IMR-90 (cell line): ENCODE results near the gene NDUFC2. TPM values are rescaled to one million over a fixed set of nuclear protein-coding genes. Genes with fewer than 3 reads are reported as not detected.
A peak's percentile ranks its signal among the peaks of the same experiment; 100 is the strongest.

Source experiments
- ATAC-seq: fragments of 200-7000 bp; cut with Tn5 transposase; 2 replicates; pipeline ENCODE4 v1.9.1; 2020; ENCODE audit warnings: low read depth, mild to moderate bottlenecking, moderate library complexity
- BruUV-seq: library from RNA; stranded (reverse); fragments of 400-500 nt; replicated peaks from 2 replicates; lab custom pipeline; 2021; lab: Mats Ljungman, UMichigan
- CTCF ChIA-PET: fragments of 300-600 bp; formaldehyde crosslinking; extraction: SDS; loops from one replicate; lab custom pipeline; 2021; ENCODE audit warnings: antibody characterized with exemption; lab: Yijun Ruan, JAX
- POLR2A ChIA-PET: fragments of 300-600 bp; sonication (Branson Sonifier 250); formaldehyde crosslinking; loops from one replicate; lab custom pipeline; 2022; ENCODE audit warnings: antibody characterized with exemption; ENCODE audit not compliant: unreplicated experiment; lab: Charles Lee
- DNase-seq: peaks from one replicate; pipeline ENCODE4 v3.0.0; 2013
- H2AFZ ChIP-seq: replicated peaks from 2 replicates; pipeline ENCODE3; 2013; ENCODE audit warnings: low read length, mild to moderate bottlenecking; ENCODE audit not compliant: poor library complexity
- H2AK5ac ChIP-seq: 2 replicates; pipeline ENCODE4 v1.6.1; 2013; ENCODE audit warnings: low read depth, low read length, inconsistent platforms
- H2AK9ac ChIP-seq: replicated peaks from 2 replicates; pipeline ENCODE3; 2013; ENCODE audit warnings: mild to moderate bottlenecking, low read depth, low read length, moderate library complexity; ENCODE audit not compliant: poor library complexity
- H2BK120ac ChIP-seq: 2 replicates; pipeline ENCODE4 v1.6.1; 2013; ENCODE audit warnings: low read depth, low read length, inconsistent platforms
- H2BK15ac ChIP-seq: 3 replicates; pipeline ENCODE4 v1.6.1; 2013; ENCODE audit warnings: low read depth, low read length, inconsistent platforms
- H2BK20ac ChIP-seq: 2 replicates; pipeline ENCODE4 v1.6.1; 2013; ENCODE audit warnings: low read depth, mild to moderate bottlenecking, inconsistent platforms, low read length, moderate library complexity
- H2BK5ac ChIP-seq: 2 replicates; pipeline ENCODE4 v1.6.1; 2013; ENCODE audit warnings: mild to moderate bottlenecking, low read depth, low read length, inconsistent platforms; ENCODE audit not compliant: poor library complexity, severe bottlenecking
- H3K14ac ChIP-seq: replicated peaks from 2 replicates; pipeline ENCODE4 v1.6.1; 2013; ENCODE audit warnings: low read depth, low read length, inconsistent platforms
- H3K18ac ChIP-seq: 2 replicates; pipeline ENCODE4 v1.6.1; 2013; ENCODE audit warnings: low read depth, low read length, control low read depth
- H3K23ac ChIP-seq: 2 replicates; pipeline ENCODE4 v1.6.1; 2013; ENCODE audit warnings: low read depth, low read length, inconsistent platforms
- H3K27ac ChIP-seq: 2 replicates; pipeline ENCODE4 v1.5.1; 2013; ENCODE audit warnings: mild to moderate bottlenecking, control low read depth, low read length; ENCODE audit not compliant: insufficient read depth
- H3K27me3 ChIP-seq: 2 replicates; pipeline ENCODE4 v1.6.1; 2013; ENCODE audit warnings: low read length; ENCODE audit not compliant: control insufficient read depth, insufficient read depth
- H3K36me3 ChIP-seq: 2 replicates; pipeline ENCODE4 v1.6.1; 2013; ENCODE audit warnings: low read length, mixed read lengths; ENCODE audit not compliant: control insufficient read depth, insufficient read depth
- H3K4ac ChIP-seq: 2 replicates; pipeline ENCODE4 v1.6.1; 2013; ENCODE audit warnings: low read depth, low read length, inconsistent platforms
- H3K4me1 ChIP-seq: 2 replicates; pipeline ENCODE4 v1.6.1; 2013; ENCODE audit warnings: low read length, mixed read lengths; ENCODE audit not compliant: control insufficient read depth, insufficient read depth
- H3K4me2 ChIP-seq: 2 replicates; pipeline ENCODE4 v1.6.1; 2013; ENCODE audit warnings: low read depth, mild to moderate bottlenecking, control low read depth, low read length, moderate library complexity
- H3K4me3 ChIP-seq: 2 replicates; pipeline ENCODE4 v1.5.1; 2013; ENCODE audit warnings: low read depth, mild to moderate bottlenecking, control low read depth, low read length, moderate library complexity; ENCODE audit not compliant: insufficient read depth
- H3K56ac ChIP-seq: 2 replicates; pipeline ENCODE4 v1.6.1; 2013; ENCODE audit warnings: low read length, inconsistent platforms; ENCODE audit not compliant: insufficient read depth; ENCODE audit errors: extremely low read depth
- H3K79me1 ChIP-seq, 2 experiments: 2 replicates each; pipeline ENCODE4 v1.6.1; 2013; ENCODE audit warnings: low read length in 2 of 2, inconsistent platforms in 1 of 2, low read depth in 1 of 2
- H3K9ac ChIP-seq: 2 replicates; pipeline ENCODE4 v1.6.1; 2013; ENCODE audit warnings: low read depth, low read length, control low read depth
- H3K9me1 ChIP-seq: 2 replicates; pipeline ENCODE4 v1.6.1; 2013; ENCODE audit warnings: low read length, inconsistent platforms; ENCODE audit not compliant: insufficient read depth
- H3K9me3 ChIP-seq: 2 replicates; pipeline ENCODE4 v1.6.1; 2013; ENCODE audit warnings: low read length; ENCODE audit not compliant: control insufficient read depth, insufficient read depth
- H4K20me1 ChIP-seq: 2 replicates; pipeline ENCODE4 v1.6.1; 2013; ENCODE audit warnings: low read length, inconsistent platforms; ENCODE audit not compliant: insufficient read depth
- H4K5ac ChIP-seq: 2 replicates; pipeline ENCODE4 v1.6.1; 2013; ENCODE audit warnings: mild to moderate bottlenecking, low read depth, low read length, control low read depth
- H4K8ac ChIP-seq, 2 experiments: 2 replicates each; pipeline ENCODE4 v1.6.1; 2013; ENCODE audit warnings: low read depth in 2 of 2, low read length in 2 of 2, control low read depth in 1 of 2, inconsistent platforms in 1 of 2
- H4K91ac ChIP-seq: 2 replicates; pipeline ENCODE4 v1.6.1; 2013; ENCODE audit warnings: low read depth, low read length, inconsistent platforms; ENCODE audit not compliant: insufficient read depth
- BHLHE40 ChIP-seq: fragments of 150-350 bp; IDR thresholded peaks from 2 replicates; pipeline ENCODE4 v1.6.1; 2016; ENCODE audit warnings: mild to moderate bottlenecking, low read depth, low read length
- CEBPB ChIP-seq: IDR thresholded peaks from 2 replicates; pipeline ENCODE4 v1.6.1; 2012; ENCODE audit warnings: low read depth, low read length, improper control_type of control experiment
- CHD1 ChIP-seq: IDR thresholded peaks from 2 replicates; pipeline ENCODE4 v1.6.1; 2012; ENCODE audit warnings: low read depth, low read length, improper control_type of control experiment
- MAFK ChIP-seq: IDR thresholded peaks from 2 replicates; pipeline ENCODE4 v1.6.1; 2012; ENCODE audit warnings: low read depth, low read length, improper control_type of control experiment
- MAZ ChIP-seq: IDR thresholded peaks from 2 replicates; pipeline ENCODE4 v1.6.1; 2012; ENCODE audit warnings: low read depth, mild to moderate bottlenecking, low read length, improper control_type of control experiment, moderate library complexity, borderline replicate concordance
- POLR2A ChIP-seq: IDR thresholded peaks from 2 replicates; pipeline ENCODE4 v1.6.1; 2012; ENCODE audit warnings: mild to moderate bottlenecking, low read depth, low read length
- RAD21 ChIP-seq: IDR thresholded peaks from 2 replicates; pipeline ENCODE4 v1.6.1; 2012; ENCODE audit warnings: low read length, improper control_type of control experiment
- RFX5 ChIP-seq: IDR thresholded peaks from 2 replicates; pipeline ENCODE4 v1.8.0; 2012; ENCODE audit warnings: low read depth, mild to moderate bottlenecking, low read length, moderate library complexity
- SMC3 ChIP-seq: fragments of 150-350 bp; IDR thresholded peaks from 2 replicates; pipeline ENCODE4 v1.6.1; 2016; ENCODE audit warnings: low read depth, mild to moderate bottlenecking, antibody characterized with exemption, low read length, moderate library complexity
- WGBS, 2 experiments: methylation state at CpG; one replicate each; pipeline versions ENCODE4 v1.1.5 to v1.1.7; 2013; ENCODE audit warnings: missing lambda C conversion rate in 2 of 2; ENCODE audit not compliant: insufficient read length in 1 of 2; ENCODE audit errors: extremely low coverage in 2 of 2; 5-methylcytosine and 5-hydroxymethylcytosine counted together
- dilution Hi-C: fragments of 300-500 bp; cut with HindIII; formaldehyde crosslinking; loops from one replicate; pipeline ENCODE4 v1.14.3; 2018; ENCODE audit warnings: low sequenced_read_pairs; ENCODE audit not compliant: unreplicated experiment
- in situ Hi-C: fragments of 300-500 bp; cut with MboI; formaldehyde crosslinking; loops from 3 replicates; pipeline ENCODE4 v1.14.3; 2019; ENCODE audit warnings: low sequenced_read_pairs, inconsistent platforms, mixed read lengths
- intact Hi-C: fragments of 100-400 bp; cut with micrococcal nuclease; formaldehyde crosslinking; loops from 2 replicates; pipeline ENCODE4 v1.10.0; 2022
- polyA plus RNA-seq, 3 experiments: library from polyadenylated mRNA; depleted of rRNA; stranded (reverse); fragments of >200 nt; gene quantifications; 2 replicates each; pipeline ENCODE4 v1.2.3, GENCODE V29; 2012; ENCODE audit warnings: low replicate concordance in 1 of 3
- total RNA-seq: library from RNA; depleted of rRNA; stranded (reverse); fragments of >200 nt; gene quantifications from 2 replicates; pipeline ENCODE4 v1.2.3, GENCODE V29; 2012
- TF ChIP-seq, protein P1 (sequence below): fragments of 150-350 bp; IDR thresholded peaks from 2 replicates; pipeline ENCODE4 v1.6.1; 2016; ENCODE audit warnings: low read depth, mild to moderate bottlenecking, low read length, moderate library complexity, borderline replicate concordance

The NDUFC2 gene
- total and polyA plus RNA-seq, 2 of the 4 experiments (the other 2 are of a cell fraction), result 146 to 340 TPM

DNA sequence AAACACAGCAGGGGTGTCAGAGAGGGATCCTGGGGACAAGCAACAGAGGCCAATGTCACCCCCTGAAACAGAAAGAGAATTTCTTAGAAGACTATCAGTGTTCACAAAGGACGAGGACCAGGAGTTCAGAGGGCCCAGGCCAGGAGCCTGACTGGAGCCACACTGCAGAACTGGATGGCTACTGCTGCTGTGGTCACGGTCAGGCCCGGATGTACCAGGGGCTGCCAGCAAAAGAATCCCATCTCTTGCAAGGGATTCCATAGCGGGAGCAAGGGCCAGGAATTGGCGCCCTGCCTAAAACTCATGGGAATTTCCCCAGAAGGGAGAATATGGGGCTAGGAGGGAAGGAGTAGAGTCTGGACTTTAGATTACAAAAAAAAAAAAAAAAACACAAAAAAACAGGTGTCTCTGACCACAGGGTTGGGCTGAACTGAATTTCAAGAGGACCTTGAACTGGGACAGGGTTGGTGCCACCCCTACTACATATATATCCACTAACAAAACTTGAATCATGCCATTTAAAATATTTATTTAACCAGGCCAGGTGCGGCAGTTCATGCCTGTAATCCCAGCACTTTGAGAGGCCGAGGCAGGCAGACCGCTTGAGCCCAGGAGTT is 40.9 kb downstream of the NDUFC2 start:
- ATAC-seq (no peak), DNase-seq (peak; percentile 28)
- H3K23ac ChIP-seq, result no peak overlapping the region
- 0 out of 2 replicates have a peak overlapping the region, but pooled peaks have one; percentile 9 for H3K4ac ChIP-seq
- H3K9me3 ChIP-seq, result no peaks in the 10 kb centered on the region
- dilution Hi-C loops (no loop called here), intact Hi-C loops (no loop called here), in situ Hi-C loops (no loop called here)
- H4K5ac ChIP-seq, result no peak overlapping the region
- H2BK120ac ChIP-seq, result peak overlapping the region; percentile 57
- peak overlapping the region; percentile 96 for H2BK5ac ChIP-seq
- peak overlapping the region; percentile 13; the same call in 1 of the 3 replicates for H2BK15ac ChIP-seq
- no peak overlapping the region for H3K4me3 ChIP-seq
- peak overlapping the region; percentile 24 to 28; a peak in 2 of 4 replicates for H4K8ac ChIP-seq
- CTCF ChIA-PET, result no interaction called here
- H3K14ac ChIP-seq, result peak overlapping the region; percentile 40; the same call in 1 of the 2 replicates
- no peak overlapping the region for H2AFZ ChIP-seq
- no TSS peak for BruUV-seq
- H3K4me1 ChIP-seq, result peaks cover 5% of the 10 kb centered on the region
- H2AK9ac ChIP-seq, result peak overlapping the region; percentile 92
- H2BK20ac ChIP-seq, result 0 out of 2 replicates have a peak overlapping the region, but pooled peaks have one; percentile 12
- H3K9ac ChIP-seq, result no peak overlapping the region
- peaks cover 14% of the 10 kb centered on the region; the same call in 1 of the 2 replicates for H3K9me1 ChIP-seq
- H3K27ac ChIP-seq, result no peak overlapping the region
- POLR2A ChIA-PET, result no interaction called here
- WGBS, 2 experiments, result no CpG with 5 or more reads among the region's 8 CpGs
- peaks cover 0 to 10% of the 10 kb centered on the region in 2 experiments; a peak in 2 of 4 replicates for H3K79me1 ChIP-seq
- H3K36me3 ChIP-seq, result no peaks in the 10 kb centered on the region
- H3K56ac ChIP-seq, result peak overlapping the region; percentile 3; the same call in 1 of the 2 replicates
- no peak overlapping the region for H3K18ac ChIP-seq
- H4K91ac ChIP-seq, result peak overlapping the region; percentile 41; the same call in 1 of the 2 replicates
- TF ChIP-seq POLR2A, result no peak
- TF ChIP-seq MAZ, result no peak
- TF ChIP-seq, protein P1, sequence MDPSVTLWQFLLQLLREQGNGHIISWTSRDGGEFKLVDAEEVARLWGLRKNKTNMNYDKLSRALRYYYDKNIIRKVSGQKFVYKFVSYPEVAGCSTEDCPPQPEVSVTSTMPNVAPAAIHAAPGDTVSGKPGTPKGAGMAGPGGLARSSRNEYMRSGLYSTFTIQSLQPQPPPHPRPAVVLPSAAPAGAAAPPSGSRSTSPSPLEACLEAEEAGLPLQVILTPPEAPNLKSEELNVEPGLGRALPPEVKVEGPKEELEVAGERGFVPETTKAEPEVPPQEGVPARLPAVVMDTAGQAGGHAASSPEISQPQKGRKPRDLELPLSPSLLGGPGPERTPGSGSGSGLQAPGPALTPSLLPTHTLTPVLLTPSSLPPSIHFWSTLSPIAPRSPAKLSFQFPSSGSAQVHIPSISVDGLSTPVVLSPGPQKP, result no peak
- TF ChIP-seq CEBPB, result no peak
- no peak for TF ChIP-seq SMC3
- no peak for TF ChIP-seq BHLHE40
- TF ChIP-seq CHD1, result no peak
- no peak for TF ChIP-seq MAFK
- TF ChIP-seq RFX5, result no peak
- no peak for TF ChIP-seq RAD21
- H2AK5ac ChIP-seq, result peak overlapping the region; percentile 68
- H4K20me1 ChIP-seq, result no peaks in the 10 kb centered on the region
- no peak overlapping the region for H3K4me2 ChIP-seq
- no peaks in the 10 kb centered on the region for H3K27me3 ChIP-seq
